ENCODE data around the gene DNPH1. TPM values are rescaled to one million over a fixed set of nuclear protein-coding genes. Genes with fewer than 3 reads are reported as not detected.

Gene DNPH1
- 10 to 100 TPM; 66.1 to 68.2 TPM for total RNA-seq

- CTCF ChIA-PET, result interaction anchor here (0.6 to 2.2 kb wide), 19 partner anchors 9 to 241 kb away, joined by 3 to 17 read pairs (median 4); partner anchors contain the start of genes ABCC10 and CUL9
- POLR2A ChIA-PET, result interaction anchor here (0.5 to 1.7 kb wide), 7 partner anchors 9 to 198 kb away, joined by 3 to 8 read pairs (median 3); partner anchors contain the start of genes ABCC10, CRIP3 and ZNF318
Measured at GRCh38 chr6:43228951-43229802, at the start of gene DNPH1. Gene DNPH1 (minus strand): TSS chr6:43229481. CDS start chr6:43229456, 25 bp downstream.

DNA sequence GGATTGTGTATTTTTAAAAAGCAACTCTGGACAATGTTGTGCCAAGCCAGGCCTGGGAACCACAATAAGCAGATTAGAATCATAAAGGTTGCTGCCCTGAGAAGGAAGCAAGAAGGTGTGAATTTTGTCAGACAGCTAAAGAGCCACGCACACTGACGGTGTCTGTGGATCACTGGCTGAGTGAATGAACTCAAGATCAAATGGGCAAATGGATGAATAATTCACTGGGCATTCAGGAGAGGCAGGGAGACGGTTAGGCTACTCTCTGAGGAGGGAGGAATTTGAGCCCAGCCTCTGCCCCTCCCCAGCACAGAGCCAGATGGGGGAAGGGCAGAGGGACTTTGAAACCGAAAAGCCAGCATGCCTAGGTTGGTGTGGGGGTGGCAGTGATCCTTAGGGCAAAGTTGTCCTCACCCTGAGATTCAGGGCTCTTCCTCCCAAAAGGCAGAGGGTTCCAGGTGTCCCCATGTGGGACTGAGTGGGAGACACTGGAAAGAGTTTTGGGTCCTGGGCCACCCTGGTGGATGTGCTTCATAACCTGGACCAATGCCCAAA lies 49.3 kb upstream of the DNPH1 start:
- ChIA-PET CTCF (no interaction called here), POLR2A (no interaction called here)

- CTCF ChIA-PET, result interaction anchor here (1.1 kb wide), 1 partner anchor 14 kb away, joined by 3 read pairs; no protein-coding TSS in a partner anchor
- POLR2A ChIA-PET, result no interaction called here
Measured at GRCh38 chr6:43277643-43278523, 48.6 kb upstream of the DNPH1 start.

DNA sequence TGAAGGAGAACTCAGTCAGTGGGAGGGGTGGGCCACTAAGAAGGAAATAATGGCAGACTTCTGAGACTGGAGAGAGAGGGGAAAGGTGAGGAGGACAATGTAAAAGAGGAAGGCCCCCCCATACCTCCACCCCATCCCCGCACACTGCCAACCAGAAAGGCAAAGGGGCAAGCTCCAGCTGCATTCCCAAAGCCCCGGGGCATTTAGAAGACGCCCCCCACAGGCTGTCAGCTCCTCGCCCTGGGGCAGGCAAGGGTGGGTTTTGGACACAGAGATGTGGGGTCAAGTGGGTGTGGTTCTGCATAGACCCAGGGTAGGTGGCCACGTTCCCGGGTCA lies 48.0 kb upstream of the DNPH1 start:
- CTCF ChIA-PET, result interaction anchor here (1.1 kb wide), 1 partner anchor 14 kb away, joined by 3 read pairs; no protein-coding TSS in a partner anchor

DNA sequence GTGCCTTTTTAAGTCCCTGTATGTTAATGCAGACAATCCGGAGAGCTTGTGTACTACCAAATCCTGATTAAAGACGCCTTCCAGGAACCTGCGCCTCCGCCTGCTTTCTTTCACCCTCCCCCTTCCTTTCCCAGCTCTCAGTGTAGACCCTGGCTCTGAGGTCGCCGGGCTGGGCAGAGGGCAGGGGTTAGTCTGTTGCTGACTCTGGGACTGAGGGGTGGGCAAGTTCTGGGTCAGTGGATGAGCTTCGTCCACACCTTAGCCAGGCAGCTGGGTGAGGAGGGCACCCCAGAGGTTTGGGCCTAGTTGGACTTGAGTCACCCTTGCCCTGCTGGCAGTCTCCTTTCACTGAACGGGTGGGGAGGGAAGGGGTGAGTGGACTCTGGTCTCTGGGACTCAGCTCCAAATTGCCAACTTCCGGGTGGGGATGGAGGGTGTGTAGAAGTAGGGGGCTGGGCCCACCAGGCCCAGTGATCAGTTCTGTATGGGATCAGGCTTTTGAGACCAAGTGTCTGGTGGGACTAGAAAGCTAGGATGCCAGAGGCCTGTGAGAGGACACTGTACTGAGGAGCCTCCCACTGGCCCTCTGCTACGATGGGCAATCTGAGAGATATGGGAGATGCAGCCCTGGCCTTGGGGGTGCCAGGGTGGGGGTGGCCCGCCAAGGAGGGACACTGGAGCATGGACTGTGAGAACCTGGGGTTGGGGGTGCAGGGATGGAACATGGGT lies 47.5 kb upstream of the DNPH1 start:
- ChIA-PET CTCF (interaction anchor here (1.1 kb wide), 1 partner anchor 13 kb away, joined by 3 read pairs; no protein-coding TSS in a partner anchor), POLR2A (no interaction called here)

More for the DNA sequence above, 48.0 kb upstream of the DNPH1 start:
- POLR2A ChIA-PET, result no interaction called here

- CTCF ChIA-PET, result no interaction called here
- POLR2A ChIA-PET, result interaction anchor here (0.6 kb wide), 1 partner anchor 20 kb away, joined by 3 read pairs; no protein-coding TSS in a partner anchor
Measured at GRCh38 chr6:43275801-43276576, 46.7 kb upstream of the DNPH1 start.

GRCh38 chr6:43274916-43275597 lies 45.8 kb upstream of the DNPH1 start:
- ChIA-PET POLR2A (interaction anchor here (0.6 kb wide), 1 partner anchor 21 kb away, joined by 3 read pairs; no protein-coding TSS in a partner anchor), CTCF (no interaction called here)

GRCh38 chr6:43274127-43274915 lies 45.0 kb upstream of the DNPH1 start:
- ChIA-PET POLR2A (no interaction called here), CTCF (no interaction called here)

DNA sequence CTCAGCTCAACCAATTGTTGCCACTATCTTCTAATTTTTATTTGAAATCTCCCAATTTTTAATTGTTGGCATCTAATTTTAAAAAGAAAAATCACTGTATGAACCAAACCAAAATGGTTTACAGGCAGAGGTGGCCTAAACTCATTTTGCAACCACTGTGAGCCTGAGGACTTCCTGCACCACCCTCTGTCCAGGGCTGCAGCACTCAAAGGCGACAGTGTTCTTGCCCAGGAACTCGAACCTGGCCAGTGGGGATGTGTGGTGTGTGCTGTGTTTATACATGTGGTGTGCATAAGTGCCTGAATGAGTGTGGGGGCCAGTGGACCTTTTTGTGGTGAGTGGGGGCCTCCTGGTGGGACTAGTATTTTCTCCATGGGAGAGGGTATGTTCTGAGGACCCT lies 44.4 kb upstream of the DNPH1 start:
- POLR2A ChIA-PET, result no interaction called here
- CTCF ChIA-PET, result no interaction called here

- CTCF ChIA-PET, result interaction anchor here (0.6 kb wide), 1 partner anchor 34 kb away, joined by 3 read pairs; no protein-coding TSS in a partner anchor
- POLR2A ChIA-PET, result no interaction called here
Measured at GRCh38 chr6:43271944-43272343, 42.7 kb upstream of the DNPH1 start.

DNA sequence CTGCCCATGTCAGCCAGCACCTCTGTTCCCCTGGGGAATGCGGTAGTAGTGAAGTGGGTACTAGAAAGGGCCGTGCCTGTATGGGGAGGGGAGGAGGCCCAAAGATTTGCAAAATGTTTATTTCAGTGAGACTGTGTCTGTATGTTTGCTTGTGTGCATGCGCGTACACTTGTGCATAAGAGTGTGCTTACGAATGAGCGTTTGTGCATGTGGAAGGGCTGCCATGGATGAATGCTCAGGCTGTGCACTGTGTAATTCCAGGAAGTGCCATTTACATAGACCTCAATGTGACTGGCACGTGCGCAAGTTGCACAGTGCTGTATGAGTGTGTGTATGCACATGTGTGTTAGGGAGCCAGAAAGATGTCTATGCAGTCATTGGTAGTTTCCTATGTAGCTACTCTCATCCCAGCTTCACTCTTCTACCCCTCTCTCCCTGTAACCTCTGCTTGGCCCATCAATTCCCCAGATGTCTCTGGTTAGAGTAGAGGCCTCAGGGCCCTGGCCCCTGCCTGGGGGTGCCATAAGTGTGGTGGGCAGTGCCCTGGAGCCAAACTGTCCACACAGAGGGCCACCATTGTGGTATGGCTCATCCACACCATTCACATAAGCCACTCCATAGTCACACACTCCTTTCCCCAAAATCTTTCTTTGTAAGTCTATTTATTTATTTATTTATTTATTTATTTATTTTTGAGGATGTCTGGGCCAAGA lies 42.0 kb upstream of the DNPH1 start:
- ChIA-PET POLR2A (no interaction called here), CTCF (interaction anchor here (0.6 kb wide), 1 partner anchor 33 kb away, joined by 3 read pairs; no protein-coding TSS in a partner anchor)

GRCh38 chr6:43269273-43270007 lies 40.2 kb upstream of the DNPH1 start:
- ChIA-PET POLR2A (no interaction called here), CTCF (interaction anchor here (0.5 kb wide), 1 partner anchor 598 kb away, joined by 5 read pairs; no protein-coding TSS in a partner anchor)

DNA sequence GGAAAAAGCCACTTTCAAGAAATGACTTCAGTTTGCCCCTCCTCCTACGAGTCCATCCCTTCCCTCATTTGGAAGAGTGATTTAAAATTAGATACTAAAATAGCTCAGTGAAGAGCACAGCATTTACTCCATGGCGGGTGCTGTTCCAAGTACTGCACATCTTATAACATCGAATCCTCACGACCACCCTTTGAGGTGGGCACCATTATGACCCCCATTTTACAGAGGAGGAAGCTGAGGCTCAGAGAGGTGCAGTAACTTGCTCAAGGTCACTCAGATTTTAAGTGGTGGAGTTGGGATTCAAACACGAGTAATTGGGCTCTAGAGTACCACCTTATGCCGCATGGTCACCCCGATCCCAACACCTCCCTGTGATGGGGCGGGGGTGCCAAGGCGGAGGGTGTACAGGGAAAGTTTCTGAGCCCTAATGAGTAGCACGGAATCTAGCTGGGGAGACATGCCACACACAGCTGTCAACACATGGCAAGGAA lies 39.5 kb upstream of the DNPH1 start:
- ChIA-PET CTCF (interaction anchor here (0.5 kb wide), 1 partner anchor 598 kb away, joined by 5 read pairs; no protein-coding TSS in a partner anchor), POLR2A (no interaction called here)

GRCh38 chr6:43268355-43268700 lies 39.0 kb upstream of the DNPH1 start:
- ChIA-PET CTCF (interaction anchor here (0.7 kb wide), 1 partner anchor 39 kb away, joined by 3 read pairs; the partner anchor contains the start of gene DNPH1), POLR2A (no interaction called here)

- ChIA-PET POLR2A (no interaction called here), CTCF (interaction anchor here (0.7 kb wide), 1 partner anchor 39 kb away, joined by 3 read pairs; the partner anchor contains the start of gene DNPH1)
Measured at GRCh38 chr6:43267619-43268354, 38.5 kb upstream of the DNPH1 start.
